ENCODE measurements around the gene PTPRG. TPM values are rescaled to one million over a fixed set of nuclear protein-coding genes. Genes with fewer than 3 reads are reported as not detected.
A peak's percentile ranks its signal among the peaks of the same experiment; 100 is the strongest.

The PTPRG gene
- total RNA-seq, 1 donor from 2014 or later: 44.3 TPM

- no peak for DNase-seq (ENCODE audit: low spot score, unreplicated experiment)
- H3K27ac Mint-ChIP-seq: no peak overlapping the region
- no peaks in the 10 kb centered on the region for H3K27me3 Mint-ChIP-seq
- TF ChIP-seq, protein P1, sequence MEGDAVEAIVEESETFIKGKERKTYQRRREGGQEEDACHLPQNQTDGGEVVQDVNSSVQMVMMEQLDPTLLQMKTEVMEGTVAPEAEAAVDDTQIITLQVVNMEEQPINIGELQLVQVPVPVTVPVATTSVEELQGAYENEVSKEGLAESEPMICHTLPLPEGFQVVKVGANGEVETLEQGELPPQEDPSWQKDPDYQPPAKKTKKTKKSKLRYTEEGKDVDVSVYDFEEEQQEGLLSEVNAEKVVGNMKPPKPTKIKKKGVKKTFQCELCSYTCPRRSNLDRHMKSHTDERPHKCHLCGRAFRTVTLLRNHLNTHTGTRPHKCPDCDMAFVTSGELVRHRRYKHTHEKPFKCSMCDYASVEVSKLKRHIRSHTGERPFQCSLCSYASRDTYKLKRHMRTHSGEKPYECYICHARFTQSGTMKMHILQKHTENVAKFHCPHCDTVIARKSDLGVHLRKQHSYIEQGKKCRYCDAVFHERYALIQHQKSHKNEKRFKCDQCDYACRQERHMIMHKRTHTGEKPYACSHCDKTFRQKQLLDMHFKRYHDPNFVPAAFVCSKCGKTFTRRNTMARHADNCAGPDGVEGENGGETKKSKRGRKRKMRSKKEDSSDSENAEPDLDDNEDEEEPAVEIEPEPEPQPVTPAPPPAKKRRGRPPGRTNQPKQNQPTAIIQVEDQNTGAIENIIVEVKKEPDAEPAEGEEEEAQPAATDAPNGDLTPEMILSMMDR (IDR thresholded peaks at IDR 0.05; ENCODE audit: unreplicated experiment): no peak
- peaks cover 28% of the 10 kb centered on the region for H3K4me1 Mint-ChIP-seq (ENCODE audit: low read depth)
- no peaks in the 10 kb centered on the region for H3K9me3 Mint-ChIP-seq (ENCODE audit: low read depth)
- H3K4me3 Mint-ChIP-seq (ENCODE audit: low read depth): no peak overlapping the region
- H3K36me3 Mint-ChIP-seq (ENCODE audit: insufficient read depth): no peaks in the 10 kb centered on the region
These were observed 331.5 kb downstream of the PTPRG start for GRCh38 chr3:61892891-61893290.

GRCh38 chr3:61893840-61894566 is 332.6 kb downstream of the PTPRG start:
- no peak overlapping the region for H3K4me3 Mint-ChIP-seq (ENCODE audit: low read depth)
- no peak overlapping the region for H3K27ac Mint-ChIP-seq

GRCh38 chr3:61894988-61895935 is 333.9 kb downstream of the PTPRG start:
- Mint-ChIP-seq H3K9me3 (ENCODE audit: low read depth) (no peaks in the 10 kb centered on the region), H3K27me3 (no peaks in the 10 kb centered on the region), H3K4me3 (ENCODE audit: low read depth) (no peak overlapping the region), H3K4me1 (ENCODE audit: low read depth) (peaks cover 13% of the 10 kb centered on the region), H3K27ac (peak overlapping the region; percentile 87), H3K36me3 (ENCODE audit: insufficient read depth) (no peaks in the 10 kb centered on the region)
- TF ChIP-seq, protein P1 (IDR thresholded peaks at IDR 0.05; ENCODE audit: unreplicated experiment): no peak
- DNase-seq (ENCODE audit: low spot score, unreplicated experiment): no peak

More at GRCh38 chr3:61893840-61894566, 332.6 kb downstream of the PTPRG start:
- Mint-ChIP-seq H3K4me1 (ENCODE audit: low read depth) (peaks cover 24% of the 10 kb centered on the region), H3K36me3 (ENCODE audit: insufficient read depth) (no peaks in the 10 kb centered on the region), H3K9me3 (ENCODE audit: low read depth) (no peaks in the 10 kb centered on the region), H3K27me3 (no peaks in the 10 kb centered on the region)
- no peak for DNase-seq (ENCODE audit: low spot score, unreplicated experiment)
- TF ChIP-seq, protein P1 (IDR thresholded peaks at IDR 0.05; ENCODE audit: unreplicated experiment): no peak

DNA sequence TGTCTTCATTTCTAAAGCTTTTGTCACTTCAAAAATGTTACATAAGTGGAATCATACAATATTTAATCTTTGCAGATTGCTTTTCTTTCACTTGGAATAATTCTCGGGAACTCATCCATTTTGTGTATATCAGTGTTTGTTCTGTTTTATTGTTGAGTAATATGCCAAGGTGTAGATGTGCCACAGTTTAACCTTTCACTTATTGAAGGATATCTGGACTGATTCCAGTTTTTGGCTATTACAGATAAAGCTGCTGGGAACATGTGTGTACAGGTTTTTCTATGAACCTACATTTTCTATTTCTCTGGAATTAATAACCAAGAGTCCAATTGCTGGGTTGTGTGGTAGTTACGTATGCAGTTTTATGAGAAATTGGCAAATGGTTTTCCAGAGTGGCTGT is 334.9 kb downstream of the PTPRG start:
- Mint-ChIP-seq H3K36me3 (ENCODE audit: insufficient read depth) (no peaks in the 10 kb centered on the region), H3K4me1 (ENCODE audit: low read depth) (peaks cover 11% of the 10 kb centered on the region), H3K27me3 (no peaks in the 10 kb centered on the region), H3K9me3 (ENCODE audit: low read depth) (no peaks in the 10 kb centered on the region), H3K27ac (no peak overlapping the region), H3K4me3 (ENCODE audit: low read depth) (no peak overlapping the region)
- TF ChIP-seq, protein P1 (IDR thresholded peaks at IDR 0.05; ENCODE audit: unreplicated experiment): no peak
- DNase-seq (ENCODE audit: low spot score, unreplicated experiment): no peak

GRCh38 chr3:61897848-61898247 is 336.5 kb downstream of the PTPRG start:
- Mint-ChIP-seq H3K27ac (no peak overlapping the region), H3K4me1 (ENCODE audit: low read depth) (peaks cover 11% of the 10 kb centered on the region), H3K27me3 (no peaks in the 10 kb centered on the region), H3K36me3 (ENCODE audit: insufficient read depth) (no peaks in the 10 kb centered on the region), H3K4me3 (ENCODE audit: low read depth) (no peak overlapping the region), H3K9me3 (ENCODE audit: low read depth) (no peaks in the 10 kb centered on the region)
- TF ChIP-seq, protein P1 (IDR thresholded peaks at IDR 0.05; ENCODE audit: unreplicated experiment): no peak
- no peak for DNase-seq (ENCODE audit: low spot score, unreplicated experiment)
